Measurements from ENCODE around the gene PLRG1. TPM values are rescaled to one million over a fixed set of nuclear protein-coding genes. Genes with fewer than 3 reads are reported as not detected.

PLRG1 gene
- total RNA-seq, 1 donor from 2014 or later = 70.6 TPM

DNA sequence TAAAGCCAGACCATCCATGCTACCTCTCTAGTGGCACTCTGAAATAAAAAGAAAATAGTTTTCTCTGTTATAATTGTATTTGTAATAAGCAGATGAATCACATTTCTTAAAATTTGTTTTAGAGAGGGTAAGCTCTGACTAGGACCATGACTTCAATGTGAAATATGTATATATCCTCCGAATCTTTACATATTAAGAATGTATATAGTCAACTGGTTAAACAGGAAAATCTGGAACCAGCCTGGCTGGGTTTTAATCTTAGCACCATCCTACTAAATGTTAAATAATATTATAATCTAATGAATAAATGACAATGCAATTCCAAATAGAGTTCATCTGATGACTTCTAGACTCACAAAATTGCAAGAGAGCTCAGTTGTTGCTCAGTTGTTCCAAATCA lies 14.1 kb upstream of the PLRG1 start:
- no peak for DNase-seq (ENCODE audit: low spot score)
- no peak overlapping the region for H3K4me3 Mint-ChIP-seq (ENCODE audit: unreplicated experiment)
- TF ChIP-seq, protein P1, sequence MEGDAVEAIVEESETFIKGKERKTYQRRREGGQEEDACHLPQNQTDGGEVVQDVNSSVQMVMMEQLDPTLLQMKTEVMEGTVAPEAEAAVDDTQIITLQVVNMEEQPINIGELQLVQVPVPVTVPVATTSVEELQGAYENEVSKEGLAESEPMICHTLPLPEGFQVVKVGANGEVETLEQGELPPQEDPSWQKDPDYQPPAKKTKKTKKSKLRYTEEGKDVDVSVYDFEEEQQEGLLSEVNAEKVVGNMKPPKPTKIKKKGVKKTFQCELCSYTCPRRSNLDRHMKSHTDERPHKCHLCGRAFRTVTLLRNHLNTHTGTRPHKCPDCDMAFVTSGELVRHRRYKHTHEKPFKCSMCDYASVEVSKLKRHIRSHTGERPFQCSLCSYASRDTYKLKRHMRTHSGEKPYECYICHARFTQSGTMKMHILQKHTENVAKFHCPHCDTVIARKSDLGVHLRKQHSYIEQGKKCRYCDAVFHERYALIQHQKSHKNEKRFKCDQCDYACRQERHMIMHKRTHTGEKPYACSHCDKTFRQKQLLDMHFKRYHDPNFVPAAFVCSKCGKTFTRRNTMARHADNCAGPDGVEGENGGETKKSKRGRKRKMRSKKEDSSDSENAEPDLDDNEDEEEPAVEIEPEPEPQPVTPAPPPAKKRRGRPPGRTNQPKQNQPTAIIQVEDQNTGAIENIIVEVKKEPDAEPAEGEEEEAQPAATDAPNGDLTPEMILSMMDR (IDR thresholded peaks at IDR 0.05; ENCODE audit: unreplicated experiment) = no peak
- peaks cover 10% of the 10 kb centered on the region for H3K4me1 Mint-ChIP-seq (ENCODE audit: unreplicated experiment)
- H3K9me3 Mint-ChIP-seq (ENCODE audit: unreplicated experiment) = no peaks in the 10 kb centered on the region
- H3K27me3 Mint-ChIP-seq (ENCODE audit: unreplicated experiment) = no peaks in the 10 kb centered on the region
- no peaks in the 10 kb centered on the region for H3K36me3 Mint-ChIP-seq (ENCODE audit: low read depth, unreplicated experiment)
- no peak overlapping the region for H3K27ac Mint-ChIP-seq (ENCODE audit: unreplicated experiment)

DNA sequence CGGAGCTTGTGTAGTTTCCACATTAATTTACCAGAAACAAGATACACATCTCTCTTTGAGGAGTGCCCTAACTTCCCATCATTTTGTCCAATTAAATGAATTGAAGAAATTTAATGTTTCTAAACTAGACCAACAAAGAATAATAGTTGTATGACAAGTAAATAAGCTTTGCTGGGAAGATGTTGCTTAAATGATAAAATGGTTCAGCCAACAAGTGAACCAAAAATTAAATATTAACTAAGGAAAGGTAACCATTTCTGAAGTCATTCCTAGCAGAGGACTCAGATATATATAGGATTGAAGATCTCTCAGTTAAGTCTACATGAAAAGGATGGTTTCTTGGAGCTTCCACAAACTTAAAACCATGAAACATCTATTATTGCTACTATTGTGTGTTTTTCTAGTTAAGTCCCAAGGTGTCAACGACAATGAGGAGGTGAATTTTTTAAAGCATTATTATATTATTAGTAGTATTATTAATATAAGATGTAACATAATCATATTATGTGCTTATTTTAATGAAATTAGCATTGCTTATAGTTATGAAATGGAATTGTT lies 12.6 kb upstream of the PLRG1 start, which contains the start of gene FGB:
Gene FGB (plus strand): TSS at position 315 of the 558 bp plus-strand sequence. CDS start 8 bp downstream, at position 323.
- H3K36me3 Mint-ChIP-seq (ENCODE audit: low read depth, unreplicated experiment) = no peaks in the 10 kb centered on the region
- no peaks in the 10 kb centered on the region for H3K27me3 Mint-ChIP-seq (ENCODE audit: unreplicated experiment)
- TF ChIP-seq, protein P1 (IDR thresholded peaks at IDR 0.05; ENCODE audit: unreplicated experiment) = no peak
- H3K27ac Mint-ChIP-seq (ENCODE audit: unreplicated experiment) = no peak within 1 kb of the TSS
- H3K4me3 Mint-ChIP-seq (ENCODE audit: unreplicated experiment) = no peak within 1 kb of the TSS
- H3K9me3 Mint-ChIP-seq (ENCODE audit: unreplicated experiment) = no peaks in the 10 kb centered on the region
- H3K4me1 Mint-ChIP-seq (ENCODE audit: unreplicated experiment) = peaks cover 10% of the 10 kb centered on the region
- no peak for DNase-seq (ENCODE audit: low spot score)

DNA sequence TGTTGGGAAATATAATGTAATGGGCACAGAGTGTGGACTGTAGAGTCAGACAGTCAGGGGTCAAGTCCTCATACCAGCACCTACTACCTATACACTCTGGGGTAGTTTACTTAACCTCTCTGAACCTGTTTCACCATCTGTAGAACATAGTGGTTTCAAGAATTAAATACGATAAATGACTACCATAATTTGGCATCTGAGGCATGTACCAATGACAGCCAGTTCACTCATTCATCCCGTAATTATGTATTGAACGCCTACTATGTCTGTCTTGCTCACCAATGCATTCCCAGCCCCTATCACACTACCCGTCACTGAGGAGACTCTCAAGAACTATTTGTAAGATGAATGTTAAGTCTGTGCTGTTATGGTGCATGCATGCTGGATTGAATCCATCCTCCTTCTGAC lies 10.6 kb upstream of the PLRG1 start:
- DNase-seq (ENCODE audit: low spot score) = no peak
- no peaks in the 10 kb centered on the region for H3K4me1 Mint-ChIP-seq (ENCODE audit: unreplicated experiment)
- no peak overlapping the region for H3K4me3 Mint-ChIP-seq (ENCODE audit: unreplicated experiment)
- H3K27ac Mint-ChIP-seq (ENCODE audit: unreplicated experiment) = no peak overlapping the region
- TF ChIP-seq, protein P1 (IDR thresholded peaks at IDR 0.05; ENCODE audit: unreplicated experiment) = no peak
- no peaks in the 10 kb centered on the region for H3K9me3 Mint-ChIP-seq (ENCODE audit: unreplicated experiment)
- no peaks in the 10 kb centered on the region for H3K27me3 Mint-ChIP-seq (ENCODE audit: unreplicated experiment)
- H3K36me3 Mint-ChIP-seq (ENCODE audit: low read depth, unreplicated experiment) = no peaks in the 10 kb centered on the region

DNA sequence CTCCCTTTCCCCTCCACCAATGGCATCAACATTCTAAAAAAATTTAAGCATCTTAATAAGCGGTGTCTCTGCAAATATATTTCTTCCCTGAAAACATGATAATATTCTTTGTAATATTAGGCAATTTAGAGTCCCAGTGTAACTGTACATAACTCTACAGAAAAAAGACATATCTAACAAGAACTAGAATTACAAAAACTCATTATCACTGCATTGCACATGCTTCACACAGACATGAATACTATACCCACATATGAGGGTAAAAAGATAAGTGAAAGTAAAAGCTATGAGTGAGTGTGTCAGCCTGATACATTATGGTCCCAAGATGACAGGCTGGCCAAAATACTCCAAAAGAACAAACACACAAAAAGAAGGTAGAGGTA lies 10.2 kb upstream of the PLRG1 start:
- H3K4me1 Mint-ChIP-seq (ENCODE audit: unreplicated experiment) = no peaks in the 10 kb centered on the region
- no peaks in the 10 kb centered on the region for H3K9me3 Mint-ChIP-seq (ENCODE audit: unreplicated experiment)
- H3K36me3 Mint-ChIP-seq (ENCODE audit: low read depth, unreplicated experiment) = no peaks in the 10 kb centered on the region
- TF ChIP-seq, protein P1 (IDR thresholded peaks at IDR 0.05; ENCODE audit: unreplicated experiment) = no peak
- no peak overlapping the region for H3K4me3 Mint-ChIP-seq (ENCODE audit: unreplicated experiment)
- no peaks in the 10 kb centered on the region for H3K27me3 Mint-ChIP-seq (ENCODE audit: unreplicated experiment)
- no peak for DNase-seq (ENCODE audit: low spot score)
- no peak overlapping the region for H3K27ac Mint-ChIP-seq (ENCODE audit: unreplicated experiment)

DNA sequence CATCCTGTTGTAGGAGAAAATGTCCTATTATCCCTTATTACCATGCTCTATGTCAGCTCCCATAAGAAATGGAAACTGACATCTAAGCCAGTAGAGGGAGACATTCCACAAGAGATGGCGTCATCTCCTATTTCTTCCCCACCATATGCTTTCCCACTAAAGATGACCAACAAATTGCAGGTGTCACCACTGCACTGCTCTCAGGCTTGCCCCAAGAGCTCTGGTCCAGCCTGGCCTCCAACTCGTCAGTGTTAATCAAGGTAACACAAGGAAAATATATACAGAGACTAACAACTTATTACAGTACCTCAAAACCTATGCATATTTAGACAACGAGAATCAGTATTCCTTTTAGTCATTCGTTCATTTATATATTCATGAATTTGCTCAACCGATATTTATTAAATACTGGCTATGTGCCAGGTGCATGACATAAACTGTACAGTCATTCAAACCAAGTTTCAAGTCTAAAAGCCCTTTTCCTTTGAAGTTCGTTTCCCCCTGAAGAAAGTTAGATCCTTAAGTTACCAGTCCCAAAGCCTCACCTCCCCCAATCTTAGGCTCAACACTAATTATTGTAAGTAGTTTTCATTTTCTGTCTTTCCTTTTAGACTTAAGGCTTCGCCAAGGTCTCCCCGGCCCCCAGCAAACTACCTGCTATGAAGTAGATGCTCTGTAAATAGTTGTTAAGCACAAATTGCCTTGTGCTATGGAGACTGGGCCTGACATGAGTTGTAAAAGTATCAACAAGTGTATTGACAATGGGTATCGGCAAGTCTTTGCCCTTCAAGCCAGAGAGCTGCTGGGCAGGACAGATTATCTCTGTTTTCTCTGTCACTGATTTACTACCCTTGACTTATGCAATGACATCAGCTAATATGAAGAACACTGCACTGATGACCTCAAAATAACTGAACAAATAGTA lies 9.6 kb upstream of the PLRG1 start:
- no peaks in the 10 kb centered on the region for H3K9me3 Mint-ChIP-seq (ENCODE audit: unreplicated experiment)
- DNase-seq (ENCODE audit: low spot score) = peak; percentile 43
- H3K27me3 Mint-ChIP-seq (ENCODE audit: unreplicated experiment) = no peaks in the 10 kb centered on the region
- no peaks in the 10 kb centered on the region for H3K36me3 Mint-ChIP-seq (ENCODE audit: low read depth, unreplicated experiment)
- H3K4me3 Mint-ChIP-seq (ENCODE audit: unreplicated experiment) = no peak overlapping the region
- H3K27ac Mint-ChIP-seq (ENCODE audit: unreplicated experiment) = no peak overlapping the region
- no peaks in the 10 kb centered on the region for H3K4me1 Mint-ChIP-seq (ENCODE audit: unreplicated experiment)
- TF ChIP-seq, protein P1 (IDR thresholded peaks at IDR 0.05; ENCODE audit: unreplicated experiment) = peak; percentile 64

Measured in endothelial cell (in vitro differentiated cells).